Activated CD4-positive, alpha-beta T cell treated with anti-CD3 and anti-CD28 coated beads, Interleukin-2, amount 50 U/mL, for 16 hours (primary cell): ENCODE results near the gene KLHL22.
A peak's percentile ranks its signal among the peaks of the same experiment; 100 is the strongest.
"Not testable (repeated sequence)": the region's sequence is repeated elsewhere in the genome, so short reads cannot be mapped to it uniquely, and the experiment has no call there.

Experiments
- DNase-seq: peaks from one replicate; pipeline ENCODE4 v3.0.0-alpha.2; 2020

Gene KLHL22

GRCh38 chr22:20396639-20397038 is 99.0 kb downstream of the KLHL22 start:
- no peak for DNase-seq

DNA sequence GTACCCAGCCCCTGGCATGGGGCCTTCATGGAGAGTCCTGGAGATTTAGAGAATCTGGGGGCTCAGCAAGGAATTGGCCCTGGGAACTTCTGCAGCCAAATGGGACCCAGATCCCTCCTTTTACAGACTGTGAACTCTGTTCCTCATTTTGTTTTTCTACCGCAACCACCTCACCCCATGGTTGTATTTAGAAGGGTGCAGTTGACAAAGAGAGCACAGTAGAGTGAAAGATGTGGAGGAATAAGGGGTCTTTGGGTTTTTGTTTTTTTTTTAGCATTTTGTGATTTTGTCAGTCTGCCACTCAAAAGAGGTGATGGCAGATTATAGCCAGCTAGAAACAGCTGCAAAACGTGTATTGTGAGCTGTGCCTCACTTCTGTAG is 99.7 kb downstream of the KLHL22 start:
- DNase-seq = no peak

DNA sequence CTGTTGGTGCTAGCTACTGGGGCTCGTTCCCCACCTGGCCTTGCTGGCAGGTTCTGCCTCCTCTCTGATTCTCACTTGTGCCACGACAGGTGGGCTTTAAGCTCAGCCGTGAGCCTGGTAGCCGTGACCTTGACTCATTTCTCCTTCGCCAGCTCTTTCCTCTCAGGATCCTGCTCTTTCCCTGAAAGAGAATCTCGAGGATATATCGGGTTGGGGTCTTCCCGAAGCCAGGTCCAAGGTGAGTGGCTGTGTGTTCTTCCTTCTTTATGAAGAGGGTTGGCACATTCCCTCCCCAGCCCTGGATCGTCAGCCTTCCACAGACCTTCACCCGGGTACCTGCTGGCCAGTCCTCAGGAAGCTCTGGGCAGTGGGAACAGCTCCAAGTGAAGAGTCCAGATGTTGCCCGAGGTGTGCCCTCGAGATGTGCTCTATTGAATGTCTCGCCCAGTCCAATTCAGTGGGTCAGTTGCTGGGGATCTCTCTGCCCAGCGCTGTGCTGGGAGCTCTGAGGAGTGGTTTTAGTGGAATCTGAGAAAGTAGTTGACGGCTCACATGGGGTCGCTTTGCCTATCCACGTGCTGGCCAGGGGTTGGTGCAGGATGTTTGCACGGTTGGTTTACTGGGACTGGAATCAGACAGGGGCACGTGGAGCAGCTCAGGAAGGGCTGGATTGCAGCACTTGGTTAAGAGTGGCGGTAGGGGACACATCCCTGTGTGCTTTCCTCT is 100.3 kb downstream of the KLHL22 start:
- no peak for DNase-seq

- peak; percentile 92 for DNase-seq
Measured at GRCh38 chr22:20393705-20394476, 101.7 kb downstream of the KLHL22 start, which contains the start of gene ZNF74. Gene ZNF74, plus strand, starts transcription at chr22:20394151. Its CDS starts 478 bp downstream, at chr22:20394629.

DNA sequence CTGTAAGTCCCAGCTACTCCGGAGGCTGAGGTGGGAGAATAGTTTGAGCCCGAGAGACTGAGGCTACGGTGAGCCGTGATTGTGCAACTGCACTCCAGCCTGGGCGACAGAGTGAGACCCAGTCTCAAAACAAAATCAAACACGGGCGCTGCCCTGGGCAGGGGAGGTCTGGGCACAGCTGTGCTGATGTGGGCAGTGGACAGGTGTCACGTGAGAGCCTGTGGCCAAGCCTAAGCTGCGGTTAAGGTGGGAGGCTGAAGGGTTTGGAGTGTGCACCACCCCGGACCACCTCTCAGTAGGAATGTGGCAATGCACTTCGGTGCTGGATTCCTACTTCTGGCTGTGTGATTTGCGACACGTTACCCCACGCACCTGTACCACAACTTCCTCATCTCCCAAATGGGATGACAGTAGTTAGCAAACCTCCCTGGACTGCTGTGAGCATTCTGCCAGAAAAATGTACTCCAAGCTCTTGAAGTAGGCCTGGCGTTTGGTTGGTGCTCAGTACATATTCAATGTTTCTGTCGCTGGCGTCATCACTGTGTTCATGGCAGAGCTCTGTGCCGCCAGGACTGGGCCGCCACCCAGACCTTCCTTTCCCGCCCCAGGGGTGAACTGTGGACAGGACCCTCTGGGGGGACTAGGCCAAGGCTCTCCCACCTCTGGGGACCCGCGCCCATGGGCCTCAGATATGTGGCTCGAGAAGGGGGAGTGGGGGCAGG is 102.5 kb downstream of the KLHL22 start:
- no peak for DNase-seq

GRCh38 chr22:20392365-20392881 is 103.2 kb downstream of the KLHL22 start:
- DNase-seq = not testable (repeated sequence)
